ENCODE results near the gene PLEKHH2. TPM values are rescaled to one million over a fixed set of nuclear protein-coding genes. Genes with fewer than 3 reads are reported as not detected.

The PLEKHH2 gene
- total RNA-seq, 4 donors from 2014 or later: 38.2 to 85.4 (median 68.7) TPM

- no peak for TF ChIP-seq CTCF (IDR thresholded peaks at IDR 0.05; ENCODE audit: low read depth)
Observed at GRCh38 chr2:43729491-43730174, 92.6 kb downstream of the PLEKHH2 start.

DNA sequence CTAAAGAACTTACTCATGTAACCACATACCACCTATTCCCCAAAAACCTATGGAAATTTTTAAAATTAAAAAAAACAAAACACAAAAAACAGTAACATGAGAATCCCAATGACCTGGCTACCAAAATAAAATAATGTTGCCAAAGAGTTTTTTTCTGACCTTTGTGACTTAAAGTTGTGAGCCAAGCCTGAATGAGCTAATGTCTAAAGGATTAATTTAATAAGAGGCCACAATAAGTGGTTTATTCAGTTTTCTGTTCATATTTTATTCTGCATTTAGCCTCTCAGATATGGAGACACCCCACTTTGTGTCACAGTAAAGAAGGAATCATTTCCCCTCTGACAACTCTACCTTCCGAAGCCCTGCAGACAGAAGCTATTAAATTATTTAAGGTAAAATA lies 94.2 kb downstream of the PLEKHH2 start:
- no peak for TF ChIP-seq CTCF (IDR thresholded peaks at IDR 0.05; ENCODE audit: low read depth)

- no peak for TF ChIP-seq CTCF (IDR thresholded peaks at IDR 0.05; ENCODE audit: low read depth)
Observed at GRCh38 chr2:43736637-43737036, 99.6 kb downstream of the PLEKHH2 start.

GRCh38 chr2:43737097-43737854 lies 100.2 kb downstream of the PLEKHH2 start:
- TF ChIP-seq CTCF (IDR thresholded peaks at IDR 0.05; ENCODE audit: low read depth): no peak

DNA sequence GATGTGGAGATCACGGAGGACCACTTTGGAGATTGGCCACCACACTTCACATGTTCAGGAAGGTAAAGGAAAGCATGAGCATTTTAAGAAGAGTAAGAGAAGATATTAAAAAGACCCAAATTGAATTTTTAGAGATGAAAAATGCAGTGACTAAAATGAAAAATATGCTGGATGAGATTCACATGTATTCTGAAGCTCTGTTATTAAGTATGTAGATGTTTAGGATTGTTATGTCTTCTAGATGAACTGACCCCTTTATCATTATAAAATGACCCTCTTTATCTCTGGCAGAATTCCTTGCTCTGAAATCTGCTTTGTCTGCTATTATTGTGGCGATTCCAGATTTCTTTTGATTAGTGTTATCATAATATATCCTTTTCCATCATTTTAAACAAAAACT lies 100.8 kb downstream of the PLEKHH2 start:
- TF ChIP-seq CTCF (IDR thresholded peaks at IDR 0.05; ENCODE audit: low read depth): no peak

DNA sequence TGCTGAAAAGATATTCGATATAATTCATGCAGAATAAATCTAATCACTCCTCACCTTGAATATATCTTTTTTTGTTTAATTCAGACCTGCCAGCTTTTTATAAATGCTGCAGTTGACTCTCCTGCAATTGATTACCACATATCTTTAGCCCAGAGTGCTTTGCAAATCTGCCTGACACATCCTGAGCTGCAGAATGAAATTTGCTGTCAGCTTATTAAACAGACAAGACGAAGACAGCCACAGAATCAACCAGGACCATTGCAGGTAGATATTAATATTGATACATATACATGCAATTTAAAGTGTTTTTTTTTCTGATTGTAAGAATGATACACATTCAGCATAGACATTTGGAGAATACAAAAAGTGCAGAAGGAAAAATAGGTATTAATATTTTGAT lies 101.2 kb downstream of the PLEKHH2 start:
- TF ChIP-seq CTCF (IDR thresholded peaks at IDR 0.05; ENCODE audit: low read depth): no peak

DNA sequence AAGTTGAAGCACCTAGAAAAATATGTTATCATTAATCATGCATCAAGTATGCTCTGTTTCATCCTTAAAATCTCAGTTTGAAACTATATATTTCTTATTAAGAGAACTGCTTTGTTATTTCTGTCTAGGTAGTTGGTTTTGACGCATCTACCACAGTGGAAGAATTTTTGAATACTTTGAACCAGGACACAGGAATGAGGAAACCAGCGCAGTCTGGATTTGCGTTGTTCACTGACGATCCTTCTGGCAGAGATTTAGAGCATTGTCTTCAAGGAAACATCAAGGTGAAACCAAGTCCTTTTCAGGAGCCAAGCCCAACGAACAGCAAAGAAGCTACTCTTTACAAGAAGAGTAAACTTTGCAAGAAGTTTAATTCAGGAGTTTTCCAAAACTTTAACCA lies 106.6 kb downstream of the PLEKHH2 start:
- TF ChIP-seq CTCF (IDR thresholded peaks at IDR 0.05; ENCODE audit: low read depth): no peak
